Adrenal gland (tissue), 12 donors: Measurements from ENCODE around the gene CMTM3. TPM values are rescaled to one million over a fixed set of nuclear protein-coding genes. Genes with fewer than 3 reads are reported as not detected.
"Not testable (repeated sequence)": the region's sequence is repeated elsewhere in the genome, so short reads cannot be mapped to it uniquely, and the experiment has no call there.

Experiments
- DNase-seq, 7 donors: peaks; one replicate each; pipeline ENCODE4 v3.0.0-alpha.2; 2019 to 2020
- H3K27ac ChIP-seq, 5 donors: fragments of 200-600 bp; sonication (generic) in 4 of 5; 1 replicate in 3 of 5; 2 replicates in 2 of 5; pipeline versions ENCODE4 v1.5.1 to v1.8.0; 2016 to 2020; ENCODE audit warnings: mild to moderate bottlenecking in 1 of 5
- H3K27me3 ChIP-seq: fragments of 200-600 bp; 2 replicates; pipeline ENCODE4 v1.8.0; 2021
- H3K36me3 ChIP-seq, 2 donors: fragments of 200-600 bp; replicated peaks in 1 of 2; 1 replicate in 1 of 2; 2 replicates in 1 of 2; pipeline versions ENCODE4 v1.5.1 to v1.8.0; 2018 to 2022
- H3K4me1 ChIP-seq, 2 donors: fragments of 200-600 bp; replicated peaks in 1 of 2; 1 replicate in 1 of 2; 2 replicates in 1 of 2; pipeline versions ENCODE4 v1.5.1 to v1.8.0; 2018 to 2021
- H3K4me3 ChIP-seq, 4 donors: fragments of 200-600 bp; sonication (generic) in 3 of 4; one replicate each; pipeline ENCODE4 v1.5.1; 2016 to 2018
- H3K9me3 ChIP-seq, 3 donors: fragments of 200-600 bp; sonication (generic) in 1 of 3; replicated peaks in 1 of 3; 1 replicate in 2 of 3; 2 replicates in 1 of 3; pipeline versions ENCODE4 v1.5.1 to v1.8.0; 2016 to 2021
- CTCF ChIP-seq, 6 experiments: fragments of 450-650 bp in 4 of 6; fragments of 200-600 bp in 2 of 6; sonication (generic) in 1 of 6; IDR thresholded peaks; 1 replicate in 5 of 6; 2 replicates in 1 of 6; pipeline versions ENCODE4 v1.5.1 to v1.8.0; 2016 to 2021; ENCODE audit warnings: antibody characterized with exemption in 6 of 6, mild to moderate bottlenecking in 2 of 6, moderate library complexity in 1 of 6
- POLR2A ChIP-seq, 2 donors: fragments of 450-650 bp; IDR thresholded peaks; one replicate each; pipeline ENCODE4 v1.6.1; 2017; ENCODE audit warnings: antibody characterized with exemption in 2 of 2, mild to moderate bottlenecking in 2 of 2, moderate library complexity in 1 of 2
- WGBS, 4 donors: extraction: QIAGEN DNeasy Blood & Tissue Kit in 2 of 4; methylation state at CpG; one replicate each; pipeline versions ENCODE4 v1.1.5 to v1.1.7; 2013 to 2017; 5-methylcytosine and 5-hydroxymethylcytosine counted together
- intact Hi-C, 2 donors: fragments of 100-400 bp; cut with DNase I; formaldehyde crosslinking; loops; one replicate each; pipeline versions ENCODE4 v1.14.1 to v1.15.0; 2022 to 2023
- polyA plus RNA-seq, 3 donors: library from polyadenylated mRNA; stranded (reverse); fragments of 200-250 nt in 2 of 3; fragments of 350-450 nt in 1 of 3; fragmentation: Illumina TruSeq in 1 of 3; extraction: RNeasy Lipid Tissue Mini Kit (QIAGEN cat#74804) in 1 of 3; gene quantifications; one replicate each; pipeline ENCODE4 v1.2.3, GENCODE V29; 2013 to 2014
- total RNA-seq, 9 donors: library from RNA; depleted of rRNA in 4 of 9; stranded (reverse); fragments of >200 nt in 4 of 9; fragments of 120-200 nt in 1 of 9; fragmentation: NEBNext Ultra II Directional in 1 of 9; extraction: Animal tissue kit (Norgen Biotek cat#: 25700) in 1 of 9; gene quantifications; one replicate each; pipeline versions ENCODE4 v1.1.0 to v1.2.4, GENCODE V29; 2013 to 2023
- donor health status: healthy with polysubstance abuse.
- donor health status: Bipolar disorder and iron deficiency.
- donor health status: DM: yes; HTN: yes; CAD: no.
- donor health status: DM: no; HTN: no; CAD: no.
- donor health status: DM: no; HTN: no; CAD: no.
- donor health status: DM: yes; HTN: yes; CAD: no.

CMTM3 gene
- total and polyA plus RNA-seq, 12 donors, result 6.4 to 31.8 (median 24.6) TPM

DNA sequence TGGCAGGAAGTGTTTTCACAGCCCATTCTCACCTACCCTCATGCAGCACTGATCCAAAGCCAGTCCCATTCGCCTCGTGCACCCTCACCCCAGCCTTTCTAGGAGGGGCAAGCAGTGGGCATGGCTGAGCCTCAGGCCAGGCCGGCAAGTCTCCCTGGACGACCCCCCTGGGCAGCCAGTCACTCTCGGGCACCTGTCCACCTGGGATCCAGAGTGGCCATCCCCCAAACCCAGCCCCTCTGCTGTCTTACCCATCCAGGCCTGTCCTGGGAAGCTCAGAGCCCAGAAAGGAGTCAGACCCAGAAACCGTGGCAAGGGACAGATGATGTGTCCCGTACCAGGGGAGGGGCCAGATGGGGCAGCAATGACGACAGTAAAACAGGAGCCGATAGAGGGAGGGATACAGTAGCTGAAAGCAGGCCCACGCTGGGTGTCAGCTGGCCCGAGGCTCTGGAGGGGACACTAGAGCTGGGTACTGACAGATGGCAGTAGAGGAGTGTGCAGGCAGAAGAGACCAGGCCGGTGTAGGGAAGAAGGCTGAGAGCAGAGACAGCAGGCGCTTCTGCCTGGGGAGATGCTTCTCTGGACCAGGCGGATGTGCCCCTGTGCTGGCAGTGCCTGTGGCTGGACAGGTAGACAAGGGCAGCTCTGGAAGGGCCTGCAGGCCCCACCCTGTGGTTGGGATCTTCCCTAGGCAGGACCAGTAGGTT, 5.8 kb downstream of the CMTM3 start:
- WGBS, 4 donors, result 89 to 94% (median 91%) methylated on average over 9 to 14 of the region's 14 CpGs
- Histone ChIP-seq H3K9me3 (no peaks in the 10 kb centered on the region), H3K36me3 (peaks cover 0 to 42% of the 10 kb centered on the region in 2 donors), H3K4me1 (peaks cover 0 to 7% of the 10 kb centered on the region in 2 donors), H3K27me3 (no peaks in the 10 kb centered on the region), H3K4me3 (no peak overlapping the region), H3K27ac (no peak overlapping the region)
- TF ChIP-seq CTCF (IDR thresholded peaks at IDR 0.05), result no peak
- TF ChIP-seq POLR2A (IDR thresholded peaks at IDR 0.05), result no peak
- DNase-seq, result peak in 1 of 7 donors; percentile 46
- intact Hi-C loops, result no loop called here

DNA sequence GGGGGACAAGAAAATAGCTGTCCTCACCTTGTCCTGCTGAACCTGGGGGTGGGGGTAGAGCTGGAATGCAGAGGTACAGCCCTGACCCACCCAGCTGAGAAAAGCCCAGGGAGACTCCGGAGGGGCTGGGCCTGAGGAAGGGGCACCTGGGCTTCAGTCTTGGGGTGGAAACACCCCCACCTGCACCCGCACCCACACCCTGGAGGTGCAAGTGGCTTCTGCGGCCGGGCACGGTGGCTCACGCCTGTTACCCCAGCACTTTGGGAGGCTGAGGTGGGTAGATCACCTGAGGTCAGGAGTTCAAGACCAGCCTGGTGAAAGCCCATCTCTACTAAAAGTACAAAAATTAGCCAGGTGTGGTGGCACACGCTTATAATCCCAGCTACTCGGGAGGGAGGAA, 7.4 kb downstream of the CMTM3 start:
- H3K4me3 ChIP-seq, H3K27me3 ChIP-seq, H3K9me3 ChIP-seq, intact Hi-C loops, DNase-seq, H3K27ac ChIP-seq: not testable (repeated sequence)
- H3K4me1 ChIP-seq, result peaks cover 7 to 17% of the 10 kb centered on the region in 2 donors
- peaks cover 0 to 42% of the 10 kb centered on the region in 2 donors for H3K36me3 ChIP-seq
- 94 to 99% (median 95%) methylated on average over 7 to 8 of the region's 8 CpGs for WGBS, 4 donors

- Histone ChIP-seq H3K4me3 (no peak overlapping the region), H3K9me3 (no peaks in the 10 kb centered on the region), H3K36me3 (peaks cover 0 to 42% of the 10 kb centered on the region in 2 donors), H3K27ac (no peak overlapping the region), H3K4me1 (peaks cover 7 to 22% of the 10 kb centered on the region in 2 donors), H3K27me3 (no peaks in the 10 kb centered on the region)
- no peak for TF ChIP-seq POLR2A (IDR thresholded peaks at IDR 0.05)
- TF ChIP-seq CTCF (IDR thresholded peaks at IDR 0.05), result no peak
- WGBS, 4 donors, result 88 to 96% (median 93%) methylated on average over 9 to 14 of the region's 14 CpGs
- DNase-seq, result no peak
- intact Hi-C loops, result no loop called here
Observed at GRCh38 chr16:66612422-66612821, 7.9 kb downstream of the CMTM3 start.

DNA sequence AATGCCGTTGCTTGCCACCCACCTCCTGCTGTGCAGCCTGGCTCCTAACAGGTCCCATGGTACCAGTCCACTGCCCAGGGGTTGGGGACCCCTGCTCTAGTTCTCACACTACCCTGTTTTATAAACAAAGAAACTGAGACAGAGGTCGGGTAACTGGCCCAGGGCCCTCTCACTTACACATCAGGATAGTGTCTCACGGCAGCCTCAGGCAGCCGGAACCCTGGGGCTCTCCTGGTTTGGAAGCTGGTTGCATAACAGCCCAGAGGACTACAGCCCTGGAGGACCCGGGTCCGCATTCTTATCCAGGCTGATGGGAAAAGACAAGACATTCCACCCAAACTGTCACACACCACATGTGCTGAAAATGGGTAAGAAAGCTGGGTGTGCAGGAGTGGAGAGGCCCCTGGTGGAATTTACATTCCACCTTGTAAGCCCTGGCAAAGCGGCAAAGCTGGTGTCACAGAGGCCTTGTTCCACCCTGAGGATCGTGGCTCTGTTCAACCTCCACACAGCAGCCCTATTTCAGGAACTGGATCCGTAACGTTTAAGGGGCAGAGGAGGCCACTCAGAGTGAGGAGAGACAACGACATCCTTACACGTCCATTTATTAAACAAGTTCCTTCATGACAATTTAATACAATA, 9.8 kb downstream of the CMTM3 start:
- H3K27me3 ChIP-seq, result no peaks in the 10 kb centered on the region
- peaks cover 0 to 41% of the 10 kb centered on the region in 2 donors for H3K36me3 ChIP-seq
- intact Hi-C loops, result no loop called here
- no peak overlapping the region for H3K4me3 ChIP-seq
- TF ChIP-seq CTCF (IDR thresholded peaks at IDR 0.05), result no peak
- H3K4me1 ChIP-seq, result peaks cover 12 to 30% of the 10 kb centered on the region in 2 donors
- 89 to 94% (median 90%) methylated on average over 12 of the region's 12 CpGs for WGBS, 4 donors
- H3K9me3 ChIP-seq, result no peaks in the 10 kb centered on the region
- DNase-seq, result no peak
- no peak overlapping the region for H3K27ac ChIP-seq
